CD4-positive, alpha-beta T cell (primary cell): Measurements from ENCODE around the gene PTPRM. TPM values are rescaled to one million over a fixed set of nuclear protein-coding genes. Genes with fewer than 3 reads are reported as not detected.

Experiments
- ATAC-seq: fragments of 200-7000 bp; cut with Tn5 transposase; one replicate; pipeline ENCODE4 v1.10.0; 2022; ENCODE audit warnings: mild to moderate bottlenecking; ENCODE audit not compliant: poor library complexity
- CTCF ChIA-PET: fragments of 350-600 bp; sonication (Branson Sonifier 250); formaldehyde crosslinking; loops from one replicate; lab custom pipeline; 2021; ENCODE audit warnings: antibody characterized with exemption, inconsistent platforms; lab: Charles Lee
- POLR2A ChIA-PET: fragments of 350-600 bp; sonication (Branson Sonifier 250); formaldehyde crosslinking; loops from one replicate; lab custom pipeline; 2021; ENCODE audit warnings: antibody characterized with exemption, inconsistent platforms; lab: Charles Lee
- DNase-seq, 14 experiments: peaks; one replicate each; pipeline ENCODE4 v3.0.0-alpha.2; 2013 to 2020; ENCODE audit warnings: mixed read lengths in 2 of 14
- H3K27ac ChIP-seq, 2 donors: one replicate each; pipeline versions ENCODE4 v1.5.1 to v1.7.0; 2013; ENCODE audit warnings: low read length in 2 of 2, low read depth in 1 of 2, mild to moderate bottlenecking in 1 of 2
- H3K27me3 ChIP-seq, 2 experiments: 1 replicate in 1 of 2; 2 replicates in 1 of 2; pipeline versions ENCODE4 v1.6.1 to v1.7.0; 2013; ENCODE audit warnings: low read length in 2 of 2, control low read depth in 1 of 2, mild to moderate bottlenecking in 1 of 2, moderate library complexity in 1 of 2; ENCODE audit not compliant: insufficient read depth in 2 of 2, control insufficient read depth in 1 of 2
- H3K36me3 ChIP-seq: one replicate; pipeline ENCODE4 v1.6.1; 2013; ENCODE audit warnings: low read length, control low read depth; ENCODE audit not compliant: insufficient read depth
- H3K4me1 ChIP-seq: one replicate; pipeline ENCODE4 v1.6.1; 2013; ENCODE audit warnings: low read length, control low read depth; ENCODE audit not compliant: insufficient read depth
- H3K4me3 ChIP-seq: one replicate; pipeline ENCODE4 v1.5.1; 2013; ENCODE audit warnings: mild to moderate bottlenecking, low read length, moderate library complexity
- H3K9me3 ChIP-seq, 2 experiments: 1 replicate in 1 of 2; 2 replicates in 1 of 2; pipeline versions ENCODE4 v1.6.1 to v1.7.0; 2013; ENCODE audit warnings: low read length in 2 of 2, mild to moderate bottlenecking in 2 of 2, control low read depth in 1 of 2, moderate library complexity in 1 of 2; ENCODE audit not compliant: control insufficient read depth in 1 of 2, insufficient read depth in 1 of 2
- H3K27ac Mint-ChIP-seq: one replicate; pipeline ENCODE4 v1.8.0; 2020; ENCODE audit warnings: mixed read lengths
- H3K27me3 Mint-ChIP-seq: one replicate; pipeline ENCODE4 v1.8.0; 2021; ENCODE audit warnings: mixed read lengths
- H3K36me3 Mint-ChIP-seq: one replicate; pipeline ENCODE4 v1.8.0; 2021; ENCODE audit warnings: low read depth, mixed read lengths
- H3K4me1 Mint-ChIP-seq: one replicate; pipeline ENCODE4 v1.8.0; 2021; ENCODE audit warnings: low read depth, mixed read lengths
- H3K4me3 Mint-ChIP-seq: one replicate; pipeline ENCODE4 v1.8.0; 2020; ENCODE audit warnings: mild to moderate bottlenecking, mixed read lengths
- H3K9me3 Mint-ChIP-seq: one replicate; pipeline ENCODE4 v1.8.0; 2020; ENCODE audit warnings: mixed read lengths
- intact Hi-C, 2 experiments: fragments of 100-400 bp; cut with DNase I in 1 of 2; cut with micrococcal nuclease in 1 of 2; formaldehyde crosslinking; loops; one replicate each; pipeline versions ENCODE4 v1.15.1 to v1.9.0; 2023 to 2025; cut with DNase I, micrococcal nuclease
- total RNA-seq, 174 experiments: library from RNA in 2 of 174; stranded (reverse) in 2 of 174; gene quantifications; one replicate each; pipeline ENCODE4 v1.2.3 and lab custom pipeline; 2021 to 2026
- TF ChIP-seq, protein P1 (sequence below): fragments of 200-600 bp; IDR thresholded peaks from one replicate; pipeline ENCODE4 v1.8.0; 2022; ENCODE audit warnings: antibody characterized with exemption, mild to moderate bottlenecking

PTPRM gene
- total RNA-seq, 2 experiments from 2014 or later: 21.7 to 21.9 TPM

DNA sequence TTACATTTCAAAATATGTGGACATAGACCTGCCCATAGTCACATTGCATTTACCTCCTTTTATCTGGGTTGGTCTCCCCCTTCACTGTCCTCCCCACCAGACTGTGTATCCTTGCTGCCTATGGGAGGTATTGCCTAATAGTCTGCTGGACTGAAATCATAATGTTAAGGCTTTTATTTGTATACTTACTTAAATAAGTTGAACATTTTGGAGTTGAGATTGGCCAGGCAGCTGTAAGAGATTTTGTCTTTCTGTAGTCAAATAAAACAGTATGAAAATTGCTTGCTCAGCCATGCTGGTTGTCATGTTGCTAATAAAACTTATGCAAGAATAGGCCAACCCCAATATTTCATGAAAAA is 280.9 kb downstream of the PTPRM start:
- Histone ChIP-seq H3K4me3 (no peak overlapping the region), H3K27me3 (no peaks in the 10 kb centered on the region), H3K4me1 (no peaks in the 10 kb centered on the region), H3K27ac (no peak overlapping the region), H3K9me3 (peaks cover 8 to 13% of the 10 kb centered on the region in 2 experiments), H3K36me3 (no peaks in the 10 kb centered on the region)
- DNase-seq: no peak
- no peak for ATAC-seq
- POLR2A ChIA-PET: no interaction called here
- H3K27me3 Mint-ChIP-seq: no peaks in the 10 kb centered on the region
- intact Hi-C loops: no loop called here
- no peak overlapping the region for H3K27ac Mint-ChIP-seq
- peaks cover 12% of the 10 kb centered on the region for H3K9me3 Mint-ChIP-seq
- no peak overlapping the region for H3K4me3 Mint-ChIP-seq
- TF ChIP-seq, protein P1, sequence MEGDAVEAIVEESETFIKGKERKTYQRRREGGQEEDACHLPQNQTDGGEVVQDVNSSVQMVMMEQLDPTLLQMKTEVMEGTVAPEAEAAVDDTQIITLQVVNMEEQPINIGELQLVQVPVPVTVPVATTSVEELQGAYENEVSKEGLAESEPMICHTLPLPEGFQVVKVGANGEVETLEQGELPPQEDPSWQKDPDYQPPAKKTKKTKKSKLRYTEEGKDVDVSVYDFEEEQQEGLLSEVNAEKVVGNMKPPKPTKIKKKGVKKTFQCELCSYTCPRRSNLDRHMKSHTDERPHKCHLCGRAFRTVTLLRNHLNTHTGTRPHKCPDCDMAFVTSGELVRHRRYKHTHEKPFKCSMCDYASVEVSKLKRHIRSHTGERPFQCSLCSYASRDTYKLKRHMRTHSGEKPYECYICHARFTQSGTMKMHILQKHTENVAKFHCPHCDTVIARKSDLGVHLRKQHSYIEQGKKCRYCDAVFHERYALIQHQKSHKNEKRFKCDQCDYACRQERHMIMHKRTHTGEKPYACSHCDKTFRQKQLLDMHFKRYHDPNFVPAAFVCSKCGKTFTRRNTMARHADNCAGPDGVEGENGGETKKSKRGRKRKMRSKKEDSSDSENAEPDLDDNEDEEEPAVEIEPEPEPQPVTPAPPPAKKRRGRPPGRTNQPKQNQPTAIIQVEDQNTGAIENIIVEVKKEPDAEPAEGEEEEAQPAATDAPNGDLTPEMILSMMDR: no peak
- no peaks in the 10 kb centered on the region for H3K4me1 Mint-ChIP-seq
- CTCF ChIA-PET: no interaction called here
- no peaks in the 10 kb centered on the region for H3K36me3 Mint-ChIP-seq

DNA sequence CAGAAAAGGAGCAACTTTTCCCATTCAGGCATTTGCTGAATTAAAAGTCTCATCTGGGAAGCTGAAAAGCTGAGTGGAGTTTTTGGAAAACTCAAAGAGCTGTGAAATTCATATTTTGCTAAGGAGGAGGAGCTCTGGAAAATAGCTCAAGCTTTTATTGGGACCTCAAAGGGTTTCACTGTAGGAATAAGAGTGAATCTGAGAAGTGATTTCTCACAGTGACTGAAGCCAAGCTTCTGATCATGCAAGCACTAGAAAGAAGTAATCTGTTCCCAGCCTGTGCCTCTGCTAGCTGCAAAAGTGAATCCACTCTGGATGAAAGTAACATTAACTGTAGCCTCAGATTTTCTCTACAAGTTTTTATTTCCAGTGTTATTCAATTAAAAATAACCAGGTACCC is 283.3 kb downstream of the PTPRM start:
- no peak overlapping the region for H3K27ac ChIP-seq
- H3K4me1 ChIP-seq: no peaks in the 10 kb centered on the region
- H3K27me3 ChIP-seq: no peaks in the 10 kb centered on the region
- intact Hi-C loops: no loop called here
- Mint-ChIP-seq H3K4me3 (no peak overlapping the region), H3K9me3 (peaks cover 7% of the 10 kb centered on the region), H3K27ac (no peak overlapping the region), H3K4me1 (no peaks in the 10 kb centered on the region), H3K36me3 (no peaks in the 10 kb centered on the region), H3K27me3 (no peaks in the 10 kb centered on the region)
- ChIA-PET POLR2A (no interaction called here), CTCF (no interaction called here)
- DNase-seq (no peak), ATAC-seq (no peak)
- TF ChIP-seq, protein P1: no peak
- H3K36me3 ChIP-seq: no peaks in the 10 kb centered on the region
- H3K4me3 ChIP-seq: no peak overlapping the region
- H3K9me3 ChIP-seq: peaks cover 0 to 10% of the 10 kb centered on the region in 2 experiments

DNA sequence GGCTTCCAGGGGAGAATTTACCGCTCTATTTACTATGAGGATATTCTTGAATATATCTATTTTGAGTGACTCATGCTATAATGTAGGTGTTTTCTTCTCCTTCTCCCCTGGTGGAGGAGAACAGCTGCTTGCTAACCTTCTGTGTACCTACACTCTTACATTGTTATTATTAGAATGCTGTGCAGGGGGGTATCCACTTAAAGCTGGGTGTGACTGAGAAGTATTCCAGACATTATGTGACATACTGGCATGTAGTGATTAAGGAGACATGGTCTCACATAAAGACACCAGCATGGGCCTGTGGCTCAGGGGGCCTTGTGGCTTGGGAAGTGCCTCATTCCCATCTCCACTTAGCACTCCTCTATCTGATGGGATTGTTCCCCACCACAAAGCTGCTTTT is 287.9 kb downstream of the PTPRM start:
- H3K27me3 Mint-ChIP-seq: no peaks in the 10 kb centered on the region
- H3K36me3 Mint-ChIP-seq: no peaks in the 10 kb centered on the region
- peaks cover 5% of the 10 kb centered on the region for H3K9me3 Mint-ChIP-seq
- Histone ChIP-seq H3K9me3 (peaks cover 0 to 9% of the 10 kb centered on the region in 2 experiments), H3K4me3 (no peak overlapping the region), H3K36me3 (no peaks in the 10 kb centered on the region), H3K4me1 (no peaks in the 10 kb centered on the region), H3K27me3 (no peaks in the 10 kb centered on the region), H3K27ac (no peak overlapping the region)
- no peak overlapping the region for H3K27ac Mint-ChIP-seq
- ChIA-PET POLR2A (no interaction called here), CTCF (no interaction called here)
- H3K4me3 Mint-ChIP-seq: no peak overlapping the region
- TF ChIP-seq, protein P1: no peak
- ATAC-seq: no peak
- DNase-seq: no peak
- intact Hi-C loops: no loop called here
- H3K4me1 Mint-ChIP-seq: no peaks in the 10 kb centered on the region
